ENCODE data around the gene IVD. TPM values are rescaled to one million over a fixed set of nuclear protein-coding genes. Genes with fewer than 3 reads are reported as not detected.

Gene IVD
- polyA plus RNA-seq, 1 donor from 2014 or later: 28.6 TPM

DNA sequence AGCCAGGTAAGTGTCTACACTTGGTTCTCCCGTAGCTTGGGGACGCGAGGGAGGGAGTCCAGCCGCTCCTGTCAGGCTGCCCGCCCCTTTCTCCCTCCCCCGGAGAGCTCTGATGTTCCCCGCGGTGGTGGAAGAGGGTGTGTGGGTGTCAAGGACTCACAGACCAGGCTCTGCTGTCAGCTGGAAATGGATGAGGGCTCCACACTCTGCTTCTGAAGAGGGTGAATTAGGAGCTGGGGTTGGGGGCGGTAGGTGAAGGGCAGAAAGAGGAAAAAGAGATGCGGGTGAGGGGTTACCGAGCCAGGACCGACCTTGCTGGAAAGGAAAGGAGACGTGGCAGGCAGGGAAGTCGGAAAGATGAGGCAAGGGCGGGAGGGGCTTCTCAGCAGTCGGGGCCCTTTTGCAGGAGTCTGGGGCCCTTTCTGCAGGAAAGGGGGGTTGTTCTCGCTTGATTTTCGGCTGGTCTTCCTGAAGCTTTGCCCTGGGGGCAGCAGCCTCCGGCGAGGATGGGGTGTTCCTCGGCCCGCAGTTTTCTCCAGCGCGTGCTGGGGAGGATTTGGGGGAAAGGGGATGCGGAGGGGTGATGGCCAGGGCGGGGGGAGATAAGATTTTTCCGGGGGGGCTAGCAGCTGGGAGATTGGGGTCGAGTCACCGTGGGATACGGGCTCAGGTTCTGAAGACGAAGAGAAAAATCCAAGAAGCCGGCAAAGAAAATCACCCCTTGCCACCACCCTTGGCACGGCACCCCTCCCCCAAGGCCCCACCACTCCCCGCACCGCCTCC is 34.6 kb downstream of the IVD start:
- Histone ChIP-seq H3K27me3 (ENCODE audit: insufficient read depth, low read depth, low read length) (peaks cover 53% of the 10 kb centered on the region), H4K20me1 (ENCODE audit: insufficient read depth) (peaks cover 14% of the 10 kb centered on the region), H3K9me2 (ENCODE audit: insufficient read depth, low read length) (no peaks in the 10 kb centered on the region), H3K9me3 (ENCODE audit: low read length) (no peaks in the 10 kb centered on the region), H3K27ac (ENCODE audit: low read length) (peak overlapping the region; percentile 16), H3K79me2 (replicated peaks; ENCODE audit: insufficient read depth, low read length) (peaks cover 29% of the 10 kb centered on the region), H2AFZ (ENCODE audit: low read depth, low read length) (peak overlapping the region; percentile 32), H3K9ac (ENCODE audit: low read length) (peak overlapping the region; percentile 75), H3K4me3 (ENCODE audit: low read length) (peak overlapping the region; percentile 73), H3K4me2 (ENCODE audit: low read length) (peak overlapping the region; percentile 80), H3F3A (ENCODE audit: insufficient read depth, low read length, poor library complexity, severe bottlenecking) (no peaks in the 10 kb centered on the region), H3K36me3 (ENCODE audit: insufficient read depth, low read length) (no peaks in the 10 kb centered on the region)
- TF ChIP-seq TAF1 (IDR thresholded peaks at IDR 0.05; ENCODE audit: low read depth): no peak
- TF ChIP-seq EP300 (conservative IDR thresholded peaks at IDR 0.05; ENCODE audit: poor library complexity, severe bottlenecking): no peak
- TF ChIP-seq POLR2AphosphoS5 (IDR thresholded peaks at IDR 0.05): no peak
- TF ChIP-seq, protein P1, sequence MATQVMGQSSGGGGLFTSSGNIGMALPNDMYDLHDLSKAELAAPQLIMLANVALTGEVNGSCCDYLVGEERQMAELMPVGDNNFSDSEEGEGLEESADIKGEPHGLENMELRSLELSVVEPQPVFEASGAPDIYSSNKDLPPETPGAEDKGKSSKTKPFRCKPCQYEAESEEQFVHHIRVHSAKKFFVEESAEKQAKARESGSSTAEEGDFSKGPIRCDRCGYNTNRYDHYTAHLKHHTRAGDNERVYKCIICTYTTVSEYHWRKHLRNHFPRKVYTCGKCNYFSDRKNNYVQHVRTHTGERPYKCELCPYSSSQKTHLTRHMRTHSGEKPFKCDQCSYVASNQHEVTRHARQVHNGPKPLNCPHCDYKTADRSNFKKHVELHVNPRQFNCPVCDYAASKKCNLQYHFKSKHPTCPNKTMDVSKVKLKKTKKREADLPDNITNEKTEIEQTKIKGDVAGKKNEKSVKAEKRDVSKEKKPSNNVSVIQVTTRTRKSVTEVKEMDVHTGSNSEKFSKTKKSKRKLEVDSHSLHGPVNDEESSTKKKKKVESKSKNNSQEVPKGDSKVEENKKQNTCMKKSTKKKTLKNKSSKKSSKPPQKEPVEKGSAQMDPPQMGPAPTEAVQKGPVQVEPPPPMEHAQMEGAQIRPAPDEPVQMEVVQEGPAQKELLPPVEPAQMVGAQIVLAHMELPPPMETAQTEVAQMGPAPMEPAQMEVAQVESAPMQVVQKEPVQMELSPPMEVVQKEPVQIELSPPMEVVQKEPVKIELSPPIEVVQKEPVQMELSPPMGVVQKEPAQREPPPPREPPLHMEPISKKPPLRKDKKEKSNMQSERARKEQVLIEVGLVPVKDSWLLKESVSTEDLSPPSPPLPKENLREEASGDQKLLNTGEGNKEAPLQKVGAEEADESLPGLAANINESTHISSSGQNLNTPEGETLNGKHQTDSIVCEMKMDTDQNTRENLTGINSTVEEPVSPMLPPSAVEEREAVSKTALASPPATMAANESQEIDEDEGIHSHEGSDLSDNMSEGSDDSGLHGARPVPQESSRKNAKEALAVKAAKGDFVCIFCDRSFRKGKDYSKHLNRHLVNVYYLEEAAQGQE (IDR thresholded peaks at IDR 0.05; ENCODE audit: borderline replicate concordance): no peak
- TF ChIP-seq, protein P2, sequence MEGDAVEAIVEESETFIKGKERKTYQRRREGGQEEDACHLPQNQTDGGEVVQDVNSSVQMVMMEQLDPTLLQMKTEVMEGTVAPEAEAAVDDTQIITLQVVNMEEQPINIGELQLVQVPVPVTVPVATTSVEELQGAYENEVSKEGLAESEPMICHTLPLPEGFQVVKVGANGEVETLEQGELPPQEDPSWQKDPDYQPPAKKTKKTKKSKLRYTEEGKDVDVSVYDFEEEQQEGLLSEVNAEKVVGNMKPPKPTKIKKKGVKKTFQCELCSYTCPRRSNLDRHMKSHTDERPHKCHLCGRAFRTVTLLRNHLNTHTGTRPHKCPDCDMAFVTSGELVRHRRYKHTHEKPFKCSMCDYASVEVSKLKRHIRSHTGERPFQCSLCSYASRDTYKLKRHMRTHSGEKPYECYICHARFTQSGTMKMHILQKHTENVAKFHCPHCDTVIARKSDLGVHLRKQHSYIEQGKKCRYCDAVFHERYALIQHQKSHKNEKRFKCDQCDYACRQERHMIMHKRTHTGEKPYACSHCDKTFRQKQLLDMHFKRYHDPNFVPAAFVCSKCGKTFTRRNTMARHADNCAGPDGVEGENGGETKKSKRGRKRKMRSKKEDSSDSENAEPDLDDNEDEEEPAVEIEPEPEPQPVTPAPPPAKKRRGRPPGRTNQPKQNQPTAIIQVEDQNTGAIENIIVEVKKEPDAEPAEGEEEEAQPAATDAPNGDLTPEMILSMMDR (IDR thresholded peaks at IDR 0.05; ENCODE audit: poor library complexity, severe bottlenecking): no peak
- no peak for TF ChIP-seq RAD21 (conservative IDR thresholded peaks at IDR 0.05)
- TF ChIP-seq SMC3 (conservative IDR thresholded peaks at IDR 0.05; ENCODE audit: poor library complexity): no peak
- no peak for TF ChIP-seq MXI1 (conservative IDR thresholded peaks at IDR 0.05; ENCODE audit: poor library complexity, severe bottlenecking)
- TF ChIP-seq EZH2 (IDR thresholded peaks at IDR 0.05; ENCODE audit: borderline replicate concordance, insufficient read depth, low read length, poor library complexity, severe bottlenecking): no peak

DNA sequence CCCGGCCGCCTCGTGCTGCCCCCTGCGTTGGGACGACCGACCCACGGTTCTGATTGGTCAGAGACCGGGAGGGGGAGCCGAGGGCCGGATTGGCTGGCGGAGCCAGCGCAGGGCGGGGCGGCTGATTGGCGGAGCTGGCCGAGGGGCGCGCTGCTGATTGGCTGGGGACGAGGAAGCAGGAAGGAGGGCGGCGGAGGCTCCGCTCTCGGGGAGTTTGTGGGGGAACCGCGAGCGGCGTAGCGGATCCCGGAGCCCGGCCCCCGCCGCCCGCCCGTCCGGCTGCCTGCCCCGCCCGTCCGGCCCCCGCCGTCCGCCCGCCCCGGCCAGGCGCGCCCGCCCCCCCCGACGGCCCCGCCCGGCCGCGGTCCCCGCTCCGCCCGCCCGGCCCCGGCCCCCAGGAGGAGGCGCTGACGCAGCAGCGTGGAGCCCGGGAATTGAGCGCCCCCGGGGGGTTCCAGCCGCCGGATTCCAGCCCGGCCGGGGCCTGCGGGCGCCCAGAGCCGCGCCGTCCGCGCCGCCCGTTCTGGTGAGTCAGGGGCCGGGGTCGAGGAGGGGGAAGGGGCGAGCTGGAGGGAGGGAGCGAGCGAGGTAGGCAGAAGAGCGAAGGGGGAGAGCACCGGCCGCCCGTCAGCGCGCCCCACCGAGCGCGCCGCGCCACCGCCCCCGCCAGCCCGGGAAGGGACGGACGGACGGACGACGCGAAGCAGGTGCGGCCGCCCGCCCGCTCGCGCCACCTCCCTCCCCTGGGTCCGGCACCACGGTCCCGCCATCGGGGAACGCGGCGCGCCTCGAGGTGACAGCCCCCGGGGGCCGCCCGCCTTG is 35.4 kb downstream of the IVD start, which contains the start of gene BAHD1:
Gene BAHD1, plus strand, starts transcription at position 211 of the 822 bp plus-strand sequence. CDS start 17,512 bp downstream, outside the sequence.
- peaks cover 36% of the 10 kb centered on the region for H3K79me2 ChIP-seq (replicated peaks; ENCODE audit: insufficient read depth, low read length)
- H3K4me3 ChIP-seq (ENCODE audit: low read length): peak within 1 kb of the TSS; percentile 92
- no peaks in the 10 kb centered on the region for H3K9me2 ChIP-seq (ENCODE audit: insufficient read depth, low read length)
- H2AFZ ChIP-seq (ENCODE audit: low read depth, low read length): peak within 1 kb of the TSS; percentile 32
- H3K27me3 ChIP-seq (ENCODE audit: insufficient read depth, low read depth, low read length): peaks cover 45% of the 10 kb centered on the region
- H3K27ac ChIP-seq (ENCODE audit: low read length): peak within 1 kb of the TSS; percentile 49
- no peaks in the 10 kb centered on the region for H3K36me3 ChIP-seq (ENCODE audit: insufficient read depth, low read length)
- no peaks in the 10 kb centered on the region for H3F3A ChIP-seq (ENCODE audit: insufficient read depth, low read length, poor library complexity, severe bottlenecking)
- H4K20me1 ChIP-seq (ENCODE audit: insufficient read depth): peaks cover 14% of the 10 kb centered on the region
- peak; percentile 9 for TF ChIP-seq MXI1 (conservative IDR thresholded peaks at IDR 0.05; ENCODE audit: poor library complexity, severe bottlenecking)
- no peak for TF ChIP-seq SMC3 (conservative IDR thresholded peaks at IDR 0.05; ENCODE audit: poor library complexity)
- TF ChIP-seq, protein P2 (IDR thresholded peaks at IDR 0.05; ENCODE audit: poor library complexity, severe bottlenecking): no peak
- no peak for TF ChIP-seq RAD21 (conservative IDR thresholded peaks at IDR 0.05)
- no peak for TF ChIP-seq EP300 (conservative IDR thresholded peaks at IDR 0.05; ENCODE audit: poor library complexity, severe bottlenecking)
- peak; percentile 64 for TF ChIP-seq POLR2AphosphoS5 (IDR thresholded peaks at IDR 0.05)
- peak; percentile 41 for TF ChIP-seq TAF1 (IDR thresholded peaks at IDR 0.05; ENCODE audit: low read depth)
- no peak for TF ChIP-seq EZH2 (IDR thresholded peaks at IDR 0.05; ENCODE audit: borderline replicate concordance, insufficient read depth, low read length, poor library complexity, severe bottlenecking)
- TF ChIP-seq, protein P1 (IDR thresholded peaks at IDR 0.05; ENCODE audit: borderline replicate concordance): no peak
- no peaks in the 10 kb centered on the region for H3K9me3 ChIP-seq (ENCODE audit: low read length)
- H3K4me2 ChIP-seq (ENCODE audit: low read length): peak within 1 kb of the TSS; percentile 80
- H3K9ac ChIP-seq (ENCODE audit: low read length): peak within 1 kb of the TSS; percentile 82

Data from neural cell (in vitro differentiated cells).